Rectal smooth muscle tissue (tissue), 1 donor: ENCODE results near the gene KIF19.
"Not testable (repeated sequence)": the region's sequence is repeated elsewhere in the genome, so short reads cannot be mapped to it uniquely, and the experiment has no call there.

Experiments
- H3K27ac ChIP-seq: one replicate; pipeline ENCODE4 v1.7.0; 2013; ENCODE audit warnings: low read depth, low read length, inconsistent platforms
- H3K27me3 ChIP-seq: one replicate; pipeline ENCODE4 v1.7.0; 2013; ENCODE audit warnings: low read length; ENCODE audit not compliant: control insufficient read depth, insufficient read depth
- H3K36me3 ChIP-seq: one replicate; pipeline ENCODE4 v1.7.0; 2013; ENCODE audit warnings: low read length; ENCODE audit not compliant: control insufficient read depth, insufficient read depth
- H3K4me1 ChIP-seq: one replicate; pipeline ENCODE4 v1.7.0; 2013; ENCODE audit warnings: low read length; ENCODE audit not compliant: control insufficient read depth, insufficient read depth
- H3K4me3 ChIP-seq: one replicate; pipeline ENCODE4 v1.7.0; 2013; ENCODE audit warnings: low read length
- H3K9ac ChIP-seq: one replicate; pipeline ENCODE4 v1.7.0; 2013; ENCODE audit warnings: low read length

The KIF19 gene

DNA sequence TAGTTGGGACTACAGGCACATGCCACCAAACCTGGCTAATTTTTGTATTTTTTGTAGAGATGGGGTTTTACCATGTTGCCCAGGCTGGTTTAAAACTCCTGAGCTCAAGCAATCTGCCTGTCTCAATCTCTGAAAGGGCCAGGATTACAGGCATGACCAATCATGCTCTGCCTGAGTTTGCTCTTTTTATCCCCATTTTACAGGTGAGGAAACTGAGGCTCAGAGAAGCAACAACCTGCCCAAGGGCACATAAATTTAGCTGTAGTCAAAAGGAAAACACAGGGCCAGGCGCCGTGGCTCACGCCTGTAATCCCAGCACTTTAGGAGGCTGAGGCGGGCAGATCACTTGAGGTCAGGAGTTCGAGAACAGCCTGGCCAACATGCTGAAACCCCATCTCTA is 79.3 kb downstream of the KIF19 start:
- not testable (repeated sequence) for H3K27ac ChIP-seq, H3K4me3 ChIP-seq, H3K9ac ChIP-seq

More for the DNA sequence above, 79.3 kb downstream of the KIF19 start:
- not testable (repeated sequence) for H3K27me3 ChIP-seq, H3K4me1 ChIP-seq, H3K36me3 ChIP-seq
